Ecto neural progenitor cell (in vitro differentiated cells): ENCODE data around the gene RHBDD1.

Source experiments
- DNase-seq: peaks from one replicate; pipeline ENCODE4 v3.0.0-alpha.2; 2018; ENCODE audit warnings: low spot score

Gene RHBDD1

GRCh38 chr2:226885769-226886435, 50.0 kb downstream of the RHBDD1 start:
- no peak for DNase-seq

- no peak for DNase-seq
Observed at GRCh38 chr2:226887940-226888339, 52.1 kb downstream of the RHBDD1 start.

- no peak for DNase-seq
Observed at GRCh38 chr2:226888378-226888965, 52.6 kb downstream of the RHBDD1 start.

DNA sequence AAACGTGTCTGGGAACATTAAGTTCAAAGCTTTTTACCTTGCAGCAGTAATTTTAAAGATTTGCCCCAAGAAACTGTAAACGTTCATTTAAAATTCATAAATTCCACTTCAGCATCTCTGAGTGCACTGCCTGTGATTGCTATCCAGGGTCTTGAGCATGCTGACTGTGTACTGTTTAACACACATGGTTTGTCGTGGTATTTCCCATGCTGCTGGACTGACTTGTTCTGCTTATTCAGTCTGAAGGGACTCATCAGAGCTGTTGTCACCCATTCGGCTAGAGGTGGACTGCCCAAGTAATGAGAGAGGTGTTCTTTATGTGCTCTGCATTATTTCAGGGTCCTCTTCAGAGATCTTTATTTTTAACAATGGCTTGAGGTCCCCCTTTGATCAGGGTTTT, 53.1 kb downstream of the RHBDD1 start:
- DNase-seq = no peak

- DNase-seq = no peak
Observed at GRCh38 chr2:226890286-226890685, 54.4 kb downstream of the RHBDD1 start.

DNA sequence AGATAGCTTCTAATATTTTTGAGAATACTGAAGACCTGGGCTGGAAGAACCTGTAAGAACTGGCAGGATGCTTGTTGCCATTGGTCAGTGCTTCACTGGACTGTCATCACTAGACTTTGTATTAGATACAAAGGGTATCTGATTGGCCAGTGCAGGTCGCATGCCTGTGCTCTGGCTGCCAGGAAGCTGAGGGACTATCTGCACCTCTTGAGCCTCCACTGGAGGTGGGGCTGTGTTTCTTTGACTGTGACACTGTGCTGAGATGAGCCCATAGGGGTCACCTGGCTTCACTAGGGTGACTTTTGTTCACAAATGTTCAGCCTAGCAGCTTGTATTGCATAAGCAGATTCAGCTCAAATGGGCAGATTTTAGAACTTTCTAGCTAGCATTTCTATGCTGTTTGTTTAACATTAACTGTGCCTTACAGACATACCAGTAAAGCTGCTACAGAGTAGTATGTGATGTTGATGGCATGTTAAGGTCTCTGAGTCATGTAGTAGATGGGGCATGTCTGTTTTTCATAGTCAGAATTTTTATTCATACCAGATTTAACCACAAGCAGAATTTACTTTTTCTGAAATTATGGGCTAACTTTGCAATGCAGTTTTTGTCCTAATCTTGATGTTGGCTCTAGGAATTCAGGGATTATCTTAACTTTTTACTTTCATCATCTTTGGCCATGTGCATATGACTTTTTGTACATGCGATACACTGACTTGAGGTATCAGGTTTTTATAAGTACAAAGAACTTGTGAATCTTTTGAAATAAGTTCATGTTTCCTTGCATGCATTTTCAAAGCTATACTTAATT, 56.1 kb downstream of the RHBDD1 start:
- DNase-seq = no peak

DNA sequence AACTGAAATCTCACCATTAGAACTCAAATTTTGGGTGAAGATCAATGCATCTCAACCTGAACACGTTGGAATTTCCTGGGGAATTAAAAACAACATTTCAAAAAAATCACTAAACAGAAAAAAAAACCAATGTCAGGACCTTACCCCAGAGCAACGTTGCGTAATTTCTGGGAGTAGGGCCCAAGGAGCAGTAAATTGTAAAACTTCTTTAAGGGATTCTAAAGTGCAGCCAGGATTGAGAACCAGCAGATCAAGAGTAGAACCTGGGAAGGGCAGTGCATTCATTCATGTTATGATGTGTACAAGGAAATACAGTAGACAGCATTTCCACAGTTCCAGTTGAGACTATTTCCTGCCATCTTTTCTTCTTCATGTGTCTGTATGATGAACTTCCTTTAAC, 56.9 kb downstream of the RHBDD1 start:
- no peak for DNase-seq

DNA sequence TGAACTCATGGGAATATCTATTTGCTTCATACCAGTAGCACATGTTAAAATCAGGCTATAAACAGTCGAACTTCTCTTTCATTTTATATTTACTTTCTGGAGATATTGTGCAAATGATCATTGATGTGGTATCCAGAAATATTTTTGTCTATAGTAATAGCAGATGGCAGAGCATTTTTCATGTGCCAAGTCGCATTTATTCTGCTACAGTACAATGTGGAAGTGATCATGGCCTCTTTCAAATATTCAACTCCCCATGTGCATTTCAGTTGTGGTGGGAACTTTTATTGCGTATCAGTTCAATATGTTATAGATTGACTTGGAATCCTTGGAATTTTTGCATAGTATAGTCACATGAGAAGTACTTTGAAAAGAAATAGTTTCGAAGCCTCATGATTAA, 57.4 kb downstream of the RHBDD1 start:
- DNase-seq = no peak

DNA sequence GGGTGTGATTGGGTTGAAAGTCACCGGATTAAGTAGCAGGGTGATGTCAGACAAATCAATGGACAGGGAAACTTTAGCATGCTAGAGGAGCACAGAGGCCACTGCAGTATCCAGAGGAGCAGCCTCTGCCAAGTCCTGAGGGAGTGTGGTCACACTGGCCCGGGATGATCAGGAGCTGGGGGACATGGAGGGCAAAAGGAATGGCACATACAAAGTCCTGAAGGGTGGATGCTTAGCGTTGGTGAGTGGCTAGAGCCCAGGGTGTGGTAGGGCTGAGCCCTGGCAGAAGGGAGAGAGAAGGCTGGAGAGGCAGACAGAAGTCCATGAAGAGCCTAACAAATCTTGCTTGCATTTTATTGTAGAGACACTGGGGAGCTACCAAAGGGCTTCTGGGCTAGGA, 58.9 kb downstream of the RHBDD1 start:
- DNase-seq = no peak

DNA sequence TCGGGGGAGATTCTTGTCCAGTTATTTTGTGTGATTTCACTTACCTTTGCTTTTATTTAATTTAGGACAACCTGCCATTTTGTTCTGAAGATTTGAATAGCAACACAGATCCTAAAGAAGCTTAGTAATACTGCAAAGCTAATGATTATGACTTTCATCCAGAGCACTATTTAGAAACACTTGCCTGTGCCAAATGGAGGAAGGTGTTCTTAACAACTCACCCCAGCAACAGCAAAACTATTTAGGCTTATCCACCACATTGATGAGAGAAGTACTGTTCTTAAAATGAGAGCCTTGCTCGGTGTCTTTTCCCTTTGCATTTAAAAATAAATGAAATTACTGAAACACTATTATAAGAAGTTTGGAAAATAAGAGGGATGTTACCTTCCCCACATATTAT, 59.7 kb downstream of the RHBDD1 start:
- no peak for DNase-seq

- no peak for DNase-seq
Observed at GRCh38 chr2:226898121-226898520, 62.3 kb downstream of the RHBDD1 start.

DNA sequence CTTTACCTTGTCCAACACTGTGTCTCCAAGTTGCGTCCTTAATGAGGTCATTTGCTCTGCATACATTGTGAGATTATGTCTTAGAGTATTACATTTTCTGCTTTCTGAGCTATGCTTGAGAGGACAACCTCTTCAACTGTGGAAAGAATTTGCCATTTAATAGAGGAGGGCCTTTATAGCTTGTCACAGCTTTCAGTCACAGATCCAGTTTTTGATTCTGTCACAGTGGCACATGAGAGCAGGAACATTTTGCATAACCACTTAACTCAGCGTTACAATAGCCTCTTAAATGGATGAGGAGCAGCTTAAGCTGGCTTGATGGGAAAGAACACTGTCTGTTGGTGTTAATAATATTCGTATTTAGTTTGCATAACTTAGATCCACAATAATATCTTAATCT, 63.0 kb downstream of the RHBDD1 start:
- no peak for DNase-seq

DNA sequence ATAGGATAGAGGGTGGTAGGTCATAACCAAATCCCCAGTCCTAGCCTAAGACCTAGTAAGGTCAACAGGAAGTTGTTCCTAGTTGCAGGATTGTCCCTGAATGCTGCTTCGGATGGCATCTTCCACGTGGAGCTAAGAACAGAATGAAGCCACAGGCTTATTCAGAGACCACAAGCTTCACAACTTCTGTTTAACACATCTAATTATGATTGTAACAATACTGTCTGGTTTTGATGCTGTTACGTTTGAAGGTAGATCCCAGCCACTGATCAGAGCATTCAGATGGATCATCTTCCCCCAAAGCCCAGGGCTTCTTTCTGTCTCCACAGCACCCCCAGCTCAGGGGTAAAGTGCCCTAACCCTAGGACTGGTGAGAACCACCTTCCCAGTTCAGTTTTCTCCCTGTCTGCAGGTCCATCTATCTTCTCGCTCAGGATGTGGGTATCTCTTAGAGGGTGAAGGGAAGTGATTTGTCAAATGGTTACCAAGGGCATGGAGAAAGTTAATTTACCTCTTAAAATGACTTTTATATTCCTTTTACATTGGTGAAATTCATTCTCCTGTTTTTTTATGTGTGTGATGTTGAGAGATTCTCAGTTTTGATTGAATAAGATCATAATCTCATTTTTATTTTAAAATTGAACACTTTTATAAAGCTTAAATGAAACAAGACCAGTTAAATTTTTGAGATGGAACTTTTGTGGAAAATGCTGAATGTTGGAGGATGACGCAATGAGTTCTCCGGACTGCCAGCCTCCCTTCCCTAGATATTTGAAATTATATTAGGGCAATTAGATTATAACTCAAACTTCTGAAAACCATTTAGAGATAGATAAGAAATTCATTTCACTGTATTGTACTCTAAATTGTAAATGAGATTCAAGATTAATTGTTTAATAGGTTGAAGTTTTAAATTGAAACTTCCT, 66.5 kb downstream of the RHBDD1 start:
- DNase-seq = no peak

DNA sequence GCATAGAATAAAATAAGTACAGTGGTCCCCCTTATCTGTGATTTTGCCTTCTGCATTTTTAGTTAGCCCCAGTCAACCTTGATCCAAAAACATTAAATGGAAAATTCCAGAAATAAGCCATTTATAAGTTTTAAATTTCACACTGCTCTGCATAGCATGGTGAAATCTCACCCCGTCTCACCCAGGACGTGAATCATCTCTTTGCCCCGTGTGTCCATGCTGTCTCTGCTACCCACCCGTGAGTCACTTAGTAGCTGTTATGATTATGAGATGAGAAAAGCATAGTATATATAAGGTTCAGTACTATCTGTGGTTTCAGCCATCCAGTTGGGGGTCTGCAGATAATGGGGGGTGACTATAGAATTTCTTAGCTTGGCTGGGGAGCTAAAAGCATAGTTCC, 67.3 kb downstream of the RHBDD1 start:
- no peak for DNase-seq

- no peak for DNase-seq
Observed at GRCh38 chr2:226904592-226904991, 68.7 kb downstream of the RHBDD1 start.

DNA sequence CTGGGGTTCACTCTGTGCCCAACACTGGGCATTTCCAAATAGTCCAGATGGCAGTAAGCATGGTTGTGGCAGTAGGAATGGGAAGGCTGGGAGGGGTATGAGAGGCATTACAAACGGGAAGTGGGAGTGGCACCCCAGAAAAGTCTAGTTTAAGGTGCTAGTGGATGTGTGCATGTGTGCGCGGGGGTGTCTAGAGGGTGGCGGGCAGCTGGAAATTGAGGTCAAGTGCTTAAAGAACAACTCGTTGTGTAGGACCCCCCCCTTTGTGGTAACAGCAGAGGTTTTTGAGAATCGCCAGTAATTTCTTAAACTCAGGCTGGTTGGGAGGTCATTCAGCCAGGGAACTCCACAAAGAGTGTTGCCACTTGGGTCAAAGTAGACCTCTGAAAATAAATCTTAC, 69.9 kb downstream of the RHBDD1 start:
- no peak for DNase-seq

GRCh38 chr2:226906163-226906693, 70.4 kb downstream of the RHBDD1 start:
- DNase-seq = no peak

DNA sequence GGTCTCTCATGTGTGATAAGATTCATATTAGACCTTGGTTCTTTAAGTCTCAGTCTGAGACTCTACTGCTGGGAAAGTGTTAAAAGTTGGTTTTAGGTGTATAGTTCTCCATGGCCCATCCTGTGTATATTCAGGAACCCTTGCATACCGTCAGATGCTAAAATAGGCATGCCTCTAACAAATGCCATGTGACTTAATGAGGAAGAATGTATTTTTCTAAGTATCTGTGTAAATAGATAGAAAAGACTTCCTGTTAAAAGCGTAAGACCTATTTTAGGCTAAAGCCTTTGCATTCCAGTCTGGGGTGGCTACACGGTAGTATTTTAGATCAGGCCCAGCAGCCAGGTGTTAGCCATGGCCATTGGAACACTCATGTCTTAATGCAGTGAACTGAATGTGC, 73.3 kb downstream of the RHBDD1 start:
- DNase-seq = no peak

GRCh38 chr2:226909836-226910235, 74.0 kb downstream of the RHBDD1 start:
- no peak for DNase-seq

DNA sequence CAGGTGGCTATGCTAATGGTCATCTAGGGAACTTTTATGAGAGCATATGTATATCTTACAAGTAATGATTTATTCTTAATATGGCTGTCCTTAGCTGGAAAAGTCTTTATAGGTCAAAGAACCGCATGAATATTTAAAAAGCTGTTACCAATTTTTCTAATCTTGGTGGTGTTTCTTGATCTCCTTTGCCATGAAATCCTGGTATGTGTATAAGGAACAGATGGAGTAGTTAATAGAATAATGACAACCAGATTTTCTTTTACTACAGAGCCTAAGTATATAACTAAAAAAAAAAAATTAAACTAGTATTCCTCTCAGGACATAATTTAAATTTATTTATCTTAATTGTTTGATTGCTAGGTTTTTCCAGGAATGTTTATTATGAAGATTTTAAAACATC, 74.5 kb downstream of the RHBDD1 start:
- DNase-seq = no peak

DNA sequence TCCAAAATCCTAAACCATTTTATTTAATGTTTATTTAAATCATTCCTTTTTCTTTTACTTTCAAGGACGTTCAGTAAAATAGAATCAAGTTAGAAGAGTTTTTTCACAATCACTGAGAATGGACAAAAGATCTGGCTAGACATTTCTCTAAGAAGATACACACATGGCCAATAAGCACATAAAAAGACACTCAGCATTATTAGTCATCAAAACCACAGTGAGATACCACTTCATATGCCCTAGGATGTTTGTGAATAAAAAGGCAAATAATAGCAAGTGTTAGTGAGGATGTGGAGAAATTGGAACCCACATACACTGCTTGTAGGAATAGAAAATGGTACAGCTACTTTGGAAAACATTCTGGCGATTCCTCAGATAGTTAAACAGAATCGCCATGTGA, 76.1 kb downstream of the RHBDD1 start:
- DNase-seq = no peak

GRCh38 chr2:226913641-226914040, 77.8 kb downstream of the RHBDD1 start:
- DNase-seq = no peak
